Sigmoid colon (tissue), 4 donors: ENCODE results near the gene MCOLN3.

Experiments
- CTCF ChIP-seq, 4 experiments: fragments of 450-650 bp in 3 of 4; fragments of 200-600 bp in 1 of 4; IDR thresholded peaks; one replicate each; pipeline ENCODE4 v1.5.1; 2016 to 2019; ENCODE audit warnings: antibody characterized with exemption in 4 of 4, mild to moderate bottlenecking in 3 of 4, moderate library complexity in 2 of 4
- POLR2A ChIP-seq, 2 donors: fragments of 450-650 bp; IDR thresholded peaks; one replicate each; pipeline ENCODE4 v1.6.1; 2016; ENCODE audit warnings: antibody characterized with exemption in 2 of 2, mild to moderate bottlenecking in 2 of 2, moderate library complexity in 2 of 2
- POLR2AphosphoS5 ChIP-seq, 4 donors: sonication (generic); formaldehyde crosslinking; IDR thresholded peaks; one replicate each; pipeline ENCODE4 v1.6.1; 2017; ENCODE audit warnings: antibody characterized with exemption in 4 of 4

GRCh38 chr1:84995484-84996334, 52.6 kb downstream of the MCOLN3 start:
- no peak for TF ChIP-seq POLR2A (IDR thresholded peaks at IDR 0.05)
- TF ChIP-seq CTCF (IDR thresholded peaks at IDR 0.05) = no peak
- TF ChIP-seq POLR2AphosphoS5 (IDR thresholded peaks at IDR 0.05) = no peak
